ENCODE results near the gene PKP3. TPM values are rescaled to one million over a fixed set of nuclear protein-coding genes. Genes with fewer than 3 reads are reported as not detected.
A peak's percentile ranks its signal among the peaks of the same experiment; 100 is the strongest.

Gene PKP3
- total and polyA plus RNA-seq, 3 experiments from 2014 or later = 1.1 TPM; not detected in 2

GRCh38 chr11:416051-416756, 22.2 kb downstream of the PKP3 start:
- peak overlapping the region; percentile 90 to 100 (median 98) for H3K4me3 Mint-ChIP-seq

GRCh38 chr11:416757-417621, 23.0 kb downstream of the PKP3 start:
- Mint-ChIP-seq H3K36me3 (peaks cover 0 to 11% (median 0%) of the 10 kb centered on the region in 3 donors), H3K27ac (peak overlapping the region in 3 of 8 donors; percentile 69 to 97 (median 97))

More at GRCh38 chr11:416051-416756, 22.2 kb downstream of the PKP3 start:
- peaks cover 14 to 36% (median 19%) of the 10 kb centered on the region in 3 donors for H3K4me1 Mint-ChIP-seq
- H3K9me3 Mint-ChIP-seq = no peaks in the 10 kb centered on the region
- no peaks in the 10 kb centered on the region for H3K36me3 ChIP-seq (ENCODE audit: insufficient read depth, low read length)
- no peaks in the 10 kb centered on the region for H3K27me3 Mint-ChIP-seq
- H3K4me3 ChIP-seq (ENCODE audit: low read length) = peak overlapping the region; percentile 83
- H3K27me3 ChIP-seq (ENCODE audit: insufficient read depth, low read length, poor library complexity, severe bottlenecking) = no peaks in the 10 kb centered on the region
- DNase-seq = peak in 1 of 5 donors; percentile 42
- H3K27ac Mint-ChIP-seq = peak overlapping the region; percentile 44 to 97 (median 96)
- H3K36me3 Mint-ChIP-seq = peaks cover 0 to 11% (median 0%) of the 10 kb centered on the region in 3 donors
- ChIA-PET CTCF (interaction anchor here (0.6 to 3.8 kb wide), 11 partner anchors 10 to 165 kb away, joined by 3 to 51 read pairs (median 4); partner anchors contain the start of gene PTDSS2), POLR2A (interaction anchor here (0.9 to 5.4 kb wide), 9 partner anchors 10 to 209 kb away, joined by 3 to 71 read pairs (median 7); partner anchors contain the start of genes ANO9, BET1L, PTDSS2 and RIC8A)
- H3K4me1 ChIP-seq (ENCODE audit: insufficient read depth, low read length) = peaks cover 19% of the 10 kb centered on the region
- H3K9me3 ChIP-seq (ENCODE audit: low read length) = no peaks in the 10 kb centered on the region
- H3K27ac ChIP-seq (ENCODE audit: low read depth, low read length) = peak overlapping the region; percentile 59

GRCh38 chr11:417652-418342, 23.8 kb downstream of the PKP3 start:
- ChIA-PET CTCF (interaction anchor here (1.4 to 3.8 kb wide), 5 partner anchors 11 to 103 kb away, joined by 3 to 51 read pairs (median 5); partner anchors contain the start of gene PTDSS2), POLR2A (interaction anchor here (1.4 to 5.4 kb wide), 4 partner anchors 11 to 89 kb away, joined by 4 to 71 read pairs (median 34); partner anchors contain the start of genes PTDSS2 and RNH1)
- Histone ChIP-seq H3K27ac (ENCODE audit: low read depth, low read length) (no peak overlapping the region), H3K4me3 (ENCODE audit: low read length) (no peak overlapping the region), H3K27me3 (ENCODE audit: insufficient read depth, low read length, poor library complexity, severe bottlenecking) (no peaks in the 10 kb centered on the region), H3K36me3 (ENCODE audit: insufficient read depth, low read length) (no peaks in the 10 kb centered on the region), H3K4me1 (ENCODE audit: insufficient read depth, low read length) (peaks cover 16% of the 10 kb centered on the region), H3K9me3 (ENCODE audit: low read length) (no peaks in the 10 kb centered on the region)
- Mint-ChIP-seq H3K27me3 (no peaks in the 10 kb centered on the region), H3K27ac (peak overlapping the region in 3 of 8 donors; percentile 52 to 83 (median 76)), H3K9me3 (no peaks in the 10 kb centered on the region), H3K36me3 (peaks cover 0 to 11% (median 0%) of the 10 kb centered on the region in 3 donors), H3K4me3 (peak overlapping the region; percentile 69 to 81 (median 77)), H3K4me1 (peaks cover 18 to 34% (median 19%) of the 10 kb centered on the region in 3 donors)
- DNase-seq = no peak

More at GRCh38 chr11:416757-417621, 23.0 kb downstream of the PKP3 start:
- DNase-seq = peak; percentile 32 to 63 (median 46)
- no peaks in the 10 kb centered on the region for H3K27me3 ChIP-seq (ENCODE audit: insufficient read depth, low read length, poor library complexity, severe bottlenecking)
- H3K9me3 Mint-ChIP-seq = no peaks in the 10 kb centered on the region
- H3K27ac ChIP-seq (ENCODE audit: low read depth, low read length) = peak overlapping the region; percentile 24
- CTCF ChIA-PET = interaction anchor here (0.6 to 3.8 kb wide), 11 partner anchors 10 to 165 kb away, joined by 3 to 51 read pairs (median 4); partner anchors contain the start of gene PTDSS2
- H3K4me3 Mint-ChIP-seq = peak overlapping the region; percentile 74 to 100 (median 94)
- peak overlapping the region; percentile 83 for H3K4me3 ChIP-seq (ENCODE audit: low read length)
- H3K4me1 Mint-ChIP-seq = peaks cover 14 to 36% (median 19%) of the 10 kb centered on the region in 3 donors
- H3K4me1 ChIP-seq (ENCODE audit: insufficient read depth, low read length) = peaks cover 19% of the 10 kb centered on the region
- POLR2A ChIA-PET = interaction anchor here (0.6 to 5.4 kb wide), 8 partner anchors 11 to 210 kb away, joined by 3 to 71 read pairs (median 4); partner anchors contain the start of genes BET1L, PTDSS2, RIC8A and RNH1
- H3K9me3 ChIP-seq (ENCODE audit: low read length) = no peaks in the 10 kb centered on the region
- no peaks in the 10 kb centered on the region for H3K27me3 Mint-ChIP-seq
- H3K36me3 ChIP-seq (ENCODE audit: insufficient read depth, low read length) = no peaks in the 10 kb centered on the region

GRCh38 chr11:418343-419247, 24.6 kb downstream of the PKP3 start:
- peaks cover 0 to 11% (median 0%) of the 10 kb centered on the region in 3 donors for H3K36me3 Mint-ChIP-seq
- H3K27me3 Mint-ChIP-seq = no peaks in the 10 kb centered on the region
- Histone ChIP-seq H3K4me3 (ENCODE audit: low read length) (no peak overlapping the region), H3K4me1 (ENCODE audit: insufficient read depth, low read length) (peaks cover 9% of the 10 kb centered on the region), H3K9me3 (ENCODE audit: low read length) (no peaks in the 10 kb centered on the region), H3K36me3 (ENCODE audit: insufficient read depth, low read length) (no peaks in the 10 kb centered on the region), H3K27ac (ENCODE audit: low read depth, low read length) (no peak overlapping the region), H3K27me3 (ENCODE audit: insufficient read depth, low read length, poor library complexity, severe bottlenecking) (no peaks in the 10 kb centered on the region)
- H3K27ac Mint-ChIP-seq = peak overlapping the region in 1 of 8 donors; percentile 55
- no peak for DNase-seq
- H3K9me3 Mint-ChIP-seq = no peaks in the 10 kb centered on the region
- CTCF ChIA-PET = interaction anchor here (2.1 kb wide), 1 partner anchor 25 kb away, joined by 5 read pairs; no protein-coding TSS in a partner anchor
- peaks cover 16 to 26% (median 19%) of the 10 kb centered on the region in 3 donors for H3K4me1 Mint-ChIP-seq
- POLR2A ChIA-PET = interaction anchor here (1.4 kb wide), 1 partner anchor 29 kb away, joined by 4 read pairs; no protein-coding TSS in a partner anchor
- peak overlapping the region in 6 of 7 donors; percentile 23 to 81 (median 45) for H3K4me3 Mint-ChIP-seq

- Mint-ChIP-seq H3K9me3 (no peaks in the 10 kb centered on the region), H3K4me1 (peaks cover 14 to 23% (median 17%) of the 10 kb centered on the region in 3 donors), H3K4me3 (peak overlapping the region in 3 of 7 donors; percentile 19 to 72 (median 36)), H3K27me3 (no peaks in the 10 kb centered on the region), H3K27ac (peak overlapping the region in 1 of 8 donors; percentile 55), H3K36me3 (peaks cover 2 to 13% (median 3%) of the 10 kb centered on the region in 3 donors)
- H3K27me3 ChIP-seq (ENCODE audit: insufficient read depth, low read length, poor library complexity, severe bottlenecking) = no peaks in the 10 kb centered on the region
- H3K9me3 ChIP-seq (ENCODE audit: low read length) = no peaks in the 10 kb centered on the region
- POLR2A ChIA-PET = interaction anchor here (1.4 kb wide), 1 partner anchor 28 kb away, joined by 4 read pairs; no protein-coding TSS in a partner anchor
- DNase-seq = no peak
- peaks cover 9% of the 10 kb centered on the region for H3K4me1 ChIP-seq (ENCODE audit: insufficient read depth, low read length)
- no peak overlapping the region for H3K4me3 ChIP-seq (ENCODE audit: low read length)
- no peaks in the 10 kb centered on the region for H3K36me3 ChIP-seq (ENCODE audit: insufficient read depth, low read length)
- CTCF ChIA-PET = no interaction called here
- H3K27ac ChIP-seq (ENCODE audit: low read depth, low read length) = no peak overlapping the region
These were observed 25.4 kb downstream of the PKP3 start for GRCh38 chr11:419248-420005.

GRCh38 chr11:420054-420910, 26.3 kb downstream of the PKP3 start:
- DNase-seq = peak in 1 of 5 donors; percentile 46
- Histone ChIP-seq H3K4me1 (ENCODE audit: insufficient read depth, low read length) (peaks cover 7% of the 10 kb centered on the region), H3K36me3 (ENCODE audit: insufficient read depth, low read length) (no peaks in the 10 kb centered on the region), H3K9me3 (ENCODE audit: low read length) (no peaks in the 10 kb centered on the region), H3K27ac (ENCODE audit: low read depth, low read length) (no peak overlapping the region), H3K27me3 (ENCODE audit: insufficient read depth, low read length, poor library complexity, severe bottlenecking) (no peaks in the 10 kb centered on the region), H3K4me3 (ENCODE audit: low read length) (no peak overlapping the region)
- Mint-ChIP-seq H3K27ac (no peak overlapping the region), H3K9me3 (no peaks in the 10 kb centered on the region), H3K36me3 (peaks cover 6 to 12% (median 7%) of the 10 kb centered on the region in 3 donors), H3K27me3 (no peaks in the 10 kb centered on the region), H3K4me1 (peaks cover 8 to 15% (median 9%) of the 10 kb centered on the region in 3 donors), H3K4me3 (peak overlapping the region in 1 of 7 donors; percentile 54)
- ChIA-PET CTCF (no interaction called here), POLR2A (no interaction called here)
